IPS-NIHi7 (cell line): ENCODE data around the gene SLCO1B1.

ENCODE experiments used
- DNase-seq: peaks from one replicate; pipeline ENCODE4 v3.0.0; 2012; ENCODE audit warnings: mixed read lengths; ENCODE audit errors: extremely low spot score

The SLCO1B1 gene

DNA sequence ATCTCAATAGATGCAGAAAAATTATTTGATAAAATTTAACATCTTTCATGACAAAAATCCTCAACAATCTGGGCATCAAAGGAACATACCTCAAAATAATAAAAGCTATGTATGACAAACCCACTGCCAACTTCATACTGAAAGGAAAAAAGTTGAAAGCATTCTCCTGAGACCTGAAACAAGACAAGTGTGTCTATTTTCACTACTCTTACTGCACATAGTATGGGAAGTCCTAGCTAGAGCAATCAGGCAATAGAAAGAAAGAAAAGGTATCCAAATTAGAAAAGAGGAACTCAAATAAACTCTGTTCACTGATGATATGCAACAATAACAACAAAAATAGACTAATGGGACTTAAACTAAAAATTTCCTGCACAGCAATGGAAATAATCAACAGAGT lies 90.1 kb downstream of the SLCO1B1 start:
- no peak for DNase-seq

DNA sequence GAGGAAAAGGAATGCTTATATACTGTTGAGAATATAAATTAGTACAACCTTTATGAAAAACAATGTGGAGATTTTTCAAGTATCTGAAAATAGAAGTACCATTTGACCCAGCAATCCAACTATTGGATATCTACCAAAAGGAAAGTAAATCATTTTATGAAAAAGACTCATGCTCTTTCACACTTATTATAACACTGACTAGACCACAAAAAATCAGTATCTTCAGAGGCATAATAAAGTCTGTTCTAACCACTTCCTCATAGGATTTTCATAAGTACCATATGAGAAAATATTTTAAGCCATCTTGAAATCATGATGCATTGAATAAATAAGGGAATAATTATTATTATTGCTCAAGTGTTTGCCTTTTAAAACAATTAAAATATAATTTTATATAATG lies 90.8 kb downstream of the SLCO1B1 start:
- DNase-seq = no peak

DNA sequence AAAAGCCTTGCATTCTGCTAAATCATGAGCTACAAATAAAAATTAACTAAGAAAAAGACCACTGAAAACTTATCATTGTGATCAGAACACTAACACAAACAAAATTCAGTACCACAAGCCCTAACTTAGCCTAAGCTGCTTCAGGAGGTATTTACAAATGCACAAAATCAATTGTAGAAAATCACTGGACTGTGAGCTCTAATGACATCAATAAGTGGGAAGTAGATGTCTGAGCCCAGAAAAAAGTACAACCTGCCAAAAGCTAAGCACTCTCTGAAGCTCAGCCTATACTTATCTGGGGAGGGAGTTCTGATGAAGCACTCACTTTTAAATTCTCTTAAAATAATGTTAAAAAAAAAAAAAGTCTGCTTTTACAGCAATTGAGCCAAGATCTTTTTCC lies 92.9 kb downstream of the SLCO1B1 start:
- DNase-seq = no peak

DNA sequence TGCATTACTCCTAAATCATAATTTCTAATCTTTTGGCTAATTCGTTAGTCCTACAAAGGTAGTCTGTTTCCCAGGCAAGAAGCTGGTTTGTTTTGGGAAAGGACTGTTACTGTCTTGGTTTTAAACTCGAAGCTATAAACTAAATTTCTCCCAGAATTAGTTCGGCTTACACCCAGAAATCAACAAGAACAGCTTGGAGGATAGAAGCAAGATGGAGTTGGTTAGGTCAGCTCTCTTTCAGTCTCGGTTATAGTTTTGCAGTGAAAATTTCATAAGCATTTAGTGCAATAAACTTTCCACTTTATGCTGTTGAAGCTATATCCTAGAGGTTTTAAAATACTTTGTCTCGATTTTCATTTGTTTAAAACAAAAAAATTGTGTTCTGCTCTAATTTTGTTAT lies 103.4 kb downstream of the SLCO1B1 start:
- DNase-seq = no peak

DNA sequence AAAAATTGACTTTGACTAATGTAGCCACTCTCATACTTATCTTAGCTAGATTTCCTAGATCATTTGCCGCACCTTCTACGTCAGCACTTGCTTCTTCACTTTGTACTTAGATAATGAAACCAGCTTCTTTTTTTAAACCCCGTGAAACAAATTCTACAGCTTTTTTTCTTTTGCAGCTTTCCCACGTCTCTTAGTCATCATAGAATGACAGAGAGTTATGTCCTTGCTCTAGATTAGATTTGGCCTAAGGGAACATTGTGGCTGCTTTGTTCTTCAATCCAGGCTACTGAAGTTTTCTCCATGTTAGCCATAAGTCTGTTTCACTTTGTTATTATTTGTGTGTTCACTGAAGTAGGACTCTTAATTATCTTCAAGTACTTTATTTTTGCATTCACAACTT lies 108.9 kb downstream of the SLCO1B1 start:
- no peak for DNase-seq

DNA sequence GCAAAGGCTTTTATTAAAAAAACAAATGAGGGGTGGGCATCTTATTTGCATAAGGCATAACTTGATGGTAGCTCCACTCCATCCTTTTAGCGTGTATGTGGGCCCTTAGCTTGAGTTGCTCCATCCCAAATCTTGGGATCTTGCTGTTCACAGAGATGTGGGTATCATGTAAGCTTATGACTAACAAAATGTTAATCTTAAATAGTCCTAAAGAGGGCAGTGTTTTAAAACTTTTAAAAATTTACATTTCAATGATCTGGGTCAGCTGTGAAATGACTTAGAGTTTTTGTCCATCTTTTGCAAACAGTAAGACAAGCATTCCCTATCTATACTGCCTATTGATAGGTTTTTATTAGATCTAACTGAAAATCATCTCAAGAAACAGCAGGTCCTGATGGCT lies 117.7 kb downstream of the SLCO1B1 start:
- no peak for DNase-seq

DNA sequence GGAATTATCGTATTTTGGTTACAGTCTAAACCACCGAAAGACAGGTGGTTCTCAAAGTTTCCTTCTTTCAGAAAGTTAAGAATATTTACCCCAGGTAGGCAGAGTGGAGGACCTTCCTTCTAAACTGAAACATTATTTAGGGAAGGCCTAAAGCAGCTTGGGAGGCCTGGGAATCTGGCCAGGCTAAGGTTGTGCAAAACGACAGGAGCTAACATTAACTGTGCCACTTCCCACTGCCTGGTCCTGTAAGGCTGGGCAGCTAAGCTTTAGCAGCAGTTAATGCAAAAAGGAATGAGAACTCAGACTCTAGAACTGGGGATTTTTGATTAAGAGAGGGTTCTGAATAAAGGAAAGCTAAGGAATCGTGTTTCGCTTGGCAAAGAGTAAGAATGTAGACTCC lies 121.1 kb downstream of the SLCO1B1 start:
- no peak for DNase-seq

DNA sequence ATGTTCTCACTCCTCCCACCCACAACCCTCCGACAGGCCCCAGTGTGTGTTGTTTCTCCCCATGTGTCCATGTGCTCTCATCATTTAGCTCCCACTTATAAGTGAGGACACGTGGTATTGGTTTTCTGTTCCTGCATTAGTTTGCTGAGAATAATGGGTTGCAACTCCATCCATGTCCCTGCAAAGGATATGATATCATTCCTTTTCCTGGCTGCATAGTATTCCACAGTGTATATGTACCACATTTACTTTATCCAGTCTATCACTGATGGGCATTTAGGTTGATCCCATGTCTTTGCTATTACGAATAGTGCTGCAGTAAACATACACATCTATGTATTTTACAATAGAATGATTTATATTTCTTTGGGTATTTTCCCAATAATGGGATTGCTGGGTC lies 126.2 kb downstream of the SLCO1B1 start:
- no peak for DNase-seq

DNA sequence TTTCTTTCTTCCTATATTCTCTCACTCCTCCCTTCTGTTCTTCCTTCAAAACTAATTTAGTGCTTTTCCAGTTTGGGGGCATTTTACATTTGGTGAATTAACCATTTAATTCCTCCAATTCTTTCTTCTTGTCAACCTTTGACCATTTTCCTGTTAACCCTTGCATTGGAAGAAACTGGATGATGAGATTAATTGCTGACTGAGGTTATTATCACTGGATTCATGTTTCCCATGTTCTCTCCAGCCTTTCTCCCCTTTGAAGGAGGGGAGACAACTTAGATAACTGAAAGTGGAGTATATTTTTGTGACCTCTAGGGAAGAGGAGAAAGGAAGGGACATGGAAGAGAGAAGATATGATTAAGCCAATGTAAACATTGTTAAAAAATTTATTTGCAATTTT lies 133.2 kb downstream of the SLCO1B1 start:
- no peak for DNase-seq

DNA sequence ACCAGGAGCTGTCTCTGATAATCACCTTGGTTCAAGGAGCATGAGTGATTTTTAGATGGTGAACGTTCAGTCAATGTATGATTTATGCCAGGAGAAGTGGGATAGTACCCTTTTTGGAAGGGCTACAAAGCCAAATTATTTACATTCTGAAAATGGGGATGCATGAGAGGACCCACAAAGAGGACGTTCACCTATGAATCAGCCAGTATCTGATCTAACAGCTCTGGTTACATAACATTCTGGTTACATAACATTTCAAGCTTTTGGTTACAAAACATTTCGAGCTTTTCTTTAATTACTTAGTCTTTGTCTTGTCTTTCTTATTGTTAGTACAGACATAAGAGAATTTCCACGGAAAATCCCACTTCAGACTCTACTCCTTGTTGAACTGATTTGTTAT lies 134.9 kb downstream of the SLCO1B1 start:
- DNase-seq = no peak

DNA sequence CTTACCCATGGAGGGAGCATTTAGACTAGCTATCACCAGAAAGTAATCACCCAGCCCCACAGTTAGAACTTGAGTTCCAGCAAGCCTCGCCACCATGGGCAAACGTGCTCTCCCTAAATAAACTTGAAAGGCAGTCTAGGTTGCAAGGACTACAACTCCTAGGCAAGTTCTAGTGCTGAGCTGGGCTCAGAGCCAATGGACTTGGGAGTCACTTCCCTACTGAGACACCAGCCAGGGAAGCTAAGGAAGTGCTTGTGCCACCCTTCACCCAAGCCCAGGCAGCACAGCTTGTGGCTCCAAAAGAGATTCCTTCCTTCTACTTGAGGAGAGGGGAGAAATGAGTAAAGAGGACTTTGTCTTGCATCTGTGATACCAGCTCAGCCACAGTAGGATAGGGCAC lies 145.8 kb downstream of the SLCO1B1 start:
- no peak for DNase-seq
